AG04450 (cell line): ENCODE data around the gene ANOS1. TPM values are rescaled to one million over a fixed set of nuclear protein-coding genes. Genes with fewer than 3 reads are reported as not detected.

ENCODE experiments used
- CTCF ChIA-PET: fragments of 300-600, 350-600 bp; formaldehyde crosslinking; extraction: SDS; loops from one replicate; lab custom pipeline; 2022; ENCODE audit warnings: antibody characterized with exemption, inconsistent platforms; lab: Charles Lee
- POLR2A ChIA-PET: fragments of 350-600 bp; formaldehyde crosslinking; extraction: SDS; loops from one replicate; lab custom pipeline; 2021; ENCODE audit warnings: antibody characterized with exemption, inconsistent platforms; lab: Yijun Ruan, JAX
- DNase-seq: peaks from one replicate; pipeline ENCODE4 v3.0.0-alpha.2; 2011; ENCODE audit warnings: low read depth, low spot score
- H3K27ac ChIP-seq: one replicate; pipeline ENCODE4 v1.5.1; 2012; ENCODE audit warnings: low read depth, low read length, control low read depth
- H3K27me3 ChIP-seq: one replicate; pipeline ENCODE4 v1.6.0; 2012; ENCODE audit warnings: low read length; ENCODE audit not compliant: control insufficient read depth, insufficient read depth
- H3K4me3 ChIP-seq: 2 replicates; pipeline ENCODE4 v1.5.1; 2011; ENCODE audit warnings: mild to moderate bottlenecking, low read depth, low read length, control low read depth
- H3K9me3 ChIP-seq: 2 replicates; pipeline ENCODE4 v1.5.1; 2012; ENCODE audit warnings: low read length; ENCODE audit not compliant: control insufficient read depth, insufficient read depth
- polyA plus RNA-seq: library from polyadenylated mRNA; depleted of rRNA; stranded (reverse); fragments of >200 nt; gene quantifications from 2 replicates; pipeline ENCODE4 v1.2.3, GENCODE V29; 2011
- TF ChIP-seq, protein P1 (sequence below): IDR thresholded peaks from 2 replicates; pipeline ENCODE4 v1.5.1; 2011; ENCODE audit warnings: low read depth, low read length, control low read depth, inconsistent platforms

Gene ANOS1
- polyA plus RNA-seq, 1 experiment: 0.30 TPM

DNA sequence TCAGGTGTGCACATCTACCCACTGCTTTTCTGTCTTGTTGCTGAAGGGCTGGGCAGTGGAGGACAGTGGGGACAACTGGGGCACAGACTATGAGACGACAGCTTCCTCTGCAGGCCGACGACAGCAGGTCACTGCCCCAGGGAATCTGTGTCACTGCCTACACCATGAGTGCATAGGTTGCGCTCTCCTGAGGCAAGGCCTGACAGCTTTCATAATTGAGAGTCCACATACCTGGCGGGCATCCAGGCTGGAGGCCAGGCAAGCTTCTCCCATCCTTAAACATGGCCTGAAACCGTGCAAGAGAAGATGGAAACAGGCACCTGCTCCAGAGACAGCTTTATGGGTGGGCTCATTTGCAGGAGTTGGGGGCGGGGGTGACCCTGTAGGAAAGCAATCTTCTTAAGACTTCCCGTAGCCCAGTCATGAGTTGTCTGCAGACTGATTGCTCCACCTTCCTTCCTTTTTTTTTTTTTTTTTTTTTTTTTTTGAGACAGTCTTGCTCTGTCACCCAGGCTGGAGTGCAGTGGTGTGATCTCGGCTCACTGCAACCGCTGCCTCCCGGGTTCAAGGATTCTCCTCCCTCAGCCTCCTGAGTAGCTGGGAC lies 2.9 kb downstream of the ANOS1 start:
- ChIA-PET CTCF (interaction anchor here (2.8 kb wide), 1 partner anchor 10 kb away, joined by 11 read pairs; no protein-coding TSS in a partner anchor), POLR2A (no interaction called here)
- no peak overlapping the region for H3K4me3 ChIP-seq
- DNase-seq: no peak
- TF ChIP-seq, protein P1, sequence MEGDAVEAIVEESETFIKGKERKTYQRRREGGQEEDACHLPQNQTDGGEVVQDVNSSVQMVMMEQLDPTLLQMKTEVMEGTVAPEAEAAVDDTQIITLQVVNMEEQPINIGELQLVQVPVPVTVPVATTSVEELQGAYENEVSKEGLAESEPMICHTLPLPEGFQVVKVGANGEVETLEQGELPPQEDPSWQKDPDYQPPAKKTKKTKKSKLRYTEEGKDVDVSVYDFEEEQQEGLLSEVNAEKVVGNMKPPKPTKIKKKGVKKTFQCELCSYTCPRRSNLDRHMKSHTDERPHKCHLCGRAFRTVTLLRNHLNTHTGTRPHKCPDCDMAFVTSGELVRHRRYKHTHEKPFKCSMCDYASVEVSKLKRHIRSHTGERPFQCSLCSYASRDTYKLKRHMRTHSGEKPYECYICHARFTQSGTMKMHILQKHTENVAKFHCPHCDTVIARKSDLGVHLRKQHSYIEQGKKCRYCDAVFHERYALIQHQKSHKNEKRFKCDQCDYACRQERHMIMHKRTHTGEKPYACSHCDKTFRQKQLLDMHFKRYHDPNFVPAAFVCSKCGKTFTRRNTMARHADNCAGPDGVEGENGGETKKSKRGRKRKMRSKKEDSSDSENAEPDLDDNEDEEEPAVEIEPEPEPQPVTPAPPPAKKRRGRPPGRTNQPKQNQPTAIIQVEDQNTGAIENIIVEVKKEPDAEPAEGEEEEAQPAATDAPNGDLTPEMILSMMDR: no peak
- H3K27me3 ChIP-seq: peaks cover 27% of the 10 kb centered on the region
- no peaks in the 10 kb centered on the region for H3K9me3 ChIP-seq
- no peak overlapping the region for H3K27ac ChIP-seq

DNA sequence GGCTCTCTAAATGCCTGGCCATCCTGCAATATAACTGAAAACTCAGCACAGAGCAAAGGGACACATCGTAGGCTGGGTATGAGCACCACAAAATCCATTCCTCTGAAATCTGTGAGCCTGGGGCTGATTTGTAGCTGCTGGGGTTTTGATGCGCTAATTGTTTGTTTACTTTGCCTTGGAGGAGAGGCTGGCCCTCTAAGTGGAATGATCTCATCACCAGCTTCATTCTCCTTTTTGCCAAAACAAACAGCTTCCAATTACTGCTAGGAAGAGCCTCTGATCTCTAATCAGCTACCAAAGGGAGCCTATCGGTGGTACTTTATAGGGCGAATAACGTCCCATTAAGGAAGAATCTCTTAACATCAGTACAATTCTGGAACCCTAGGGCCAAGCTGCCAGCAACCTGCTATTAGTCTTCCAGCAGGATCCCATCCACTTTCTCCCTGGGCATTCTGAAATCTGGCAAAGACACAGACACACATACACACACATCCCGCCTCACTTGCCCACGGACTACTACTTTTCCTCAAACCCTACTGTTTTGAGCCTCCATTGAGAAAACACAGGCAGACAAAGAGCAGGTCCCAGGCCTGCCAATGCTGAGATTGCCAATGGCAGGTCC lies 5.8 kb downstream of the ANOS1 start:
- Histone ChIP-seq H3K27me3 (peaks cover 17% of the 10 kb centered on the region), H3K27ac (no peak overlapping the region), H3K9me3 (no peaks in the 10 kb centered on the region), H3K4me3 (no peak overlapping the region)
- no peak for DNase-seq
- ChIA-PET POLR2A (no interaction called here), CTCF (no interaction called here)
- TF ChIP-seq, protein P1: no peak

DNA sequence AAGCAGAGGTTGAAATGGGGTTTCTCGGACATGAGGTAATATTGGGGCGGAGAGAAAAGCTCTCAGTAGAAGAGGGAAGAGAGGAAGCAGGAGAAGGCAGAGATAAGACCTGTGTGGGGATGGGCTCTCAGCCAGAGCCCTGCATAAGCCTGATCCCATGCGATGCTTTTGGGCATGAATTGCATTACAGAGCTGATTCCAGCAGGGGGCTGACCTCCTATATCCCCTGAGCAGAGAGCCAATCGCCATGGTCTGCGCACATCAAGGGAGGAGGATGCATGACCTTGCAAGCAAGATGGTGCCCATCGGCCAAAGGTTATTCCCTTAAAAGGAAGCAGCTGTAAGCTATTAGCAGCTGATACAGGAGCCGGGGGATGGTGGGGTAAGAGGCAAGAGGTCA lies 7.6 kb downstream of the ANOS1 start:
- TF ChIP-seq, protein P1: peak; percentile 18; the same call in 1 of the 2 replicates
- peaks cover 2% of the 10 kb centered on the region for H3K27me3 ChIP-seq
- ChIA-PET POLR2A (no interaction called here), CTCF (interaction anchor here (0.6 to 0.7 kb wide), 3 partner anchors 19 to 782 kb away, joined by 3 read pairs; no protein-coding TSS in a partner anchor)
- no peaks in the 10 kb centered on the region for H3K9me3 ChIP-seq
- H3K4me3 ChIP-seq: no peak overlapping the region
- no peak for DNase-seq
- no peak overlapping the region for H3K27ac ChIP-seq

- H3K4me3 ChIP-seq: no peak overlapping the region
- DNase-seq: no peak
- TF ChIP-seq, protein P1: no peak
- H3K9me3 ChIP-seq: no peaks in the 10 kb centered on the region
- no peak overlapping the region for H3K27ac ChIP-seq
- no peaks in the 10 kb centered on the region for H3K27me3 ChIP-seq
- POLR2A ChIA-PET: no interaction called here
- CTCF ChIA-PET: no interaction called here
Measured at GRCh38 chrX:8721536-8721935, 10.4 kb downstream of the ANOS1 start.

GRCh38 chrX:8720136-8720535 lies 11.8 kb downstream of the ANOS1 start:
- POLR2A ChIA-PET: no interaction called here
- DNase-seq: no peak
- H3K27ac ChIP-seq: no peak overlapping the region
- TF ChIP-seq, protein P1: no peak
- CTCF ChIA-PET: interaction anchor here (0.6 kb wide), 1 partner anchor 19 kb away, joined by 3 read pairs; no protein-coding TSS in a partner anchor
- no peaks in the 10 kb centered on the region for H3K9me3 ChIP-seq
- no peak overlapping the region for H3K4me3 ChIP-seq
- H3K27me3 ChIP-seq: no peaks in the 10 kb centered on the region
